ENCODE measurements around the gene SRL. TPM values are rescaled to one million over a fixed set of nuclear protein-coding genes. Genes with fewer than 3 reads are reported as not detected.
"Not testable (repeated sequence)": the region's sequence is repeated elsewhere in the genome, so short reads cannot be mapped to it uniquely, and the experiment has no call there.

Gene SRL
- total RNA-seq, 1 donor = under 0.01 TPM

DNA sequence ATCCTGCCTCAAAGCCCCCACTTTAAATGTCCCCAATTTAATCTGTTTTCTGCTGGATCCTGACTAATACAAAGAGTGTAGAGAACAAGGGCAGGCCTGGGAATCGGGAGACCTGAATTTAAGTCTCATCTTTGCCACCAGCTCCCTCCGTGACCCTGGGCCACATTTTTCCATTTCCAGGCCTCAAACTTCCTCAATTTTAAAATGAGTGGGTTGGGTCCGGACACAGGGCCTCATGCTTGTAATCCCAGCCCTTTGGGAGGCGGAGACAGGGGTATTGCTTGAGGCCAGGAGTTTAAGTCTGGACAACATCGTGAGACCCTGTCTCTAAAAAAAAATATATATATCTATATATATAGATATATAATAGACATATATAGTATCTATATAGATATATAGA is 61.4 kb downstream of the SRL start:
- no peaks in the 10 kb centered on the region for H3K9me3 ChIP-seq (ENCODE audit: low read depth, low read length)
- peaks cover 6% of the 10 kb centered on the region for H3K27me3 ChIP-seq (ENCODE audit: insufficient read depth, low read length)
- H3K4me1 ChIP-seq (ENCODE audit: insufficient read depth, low read length) = peaks cover 27% of the 10 kb centered on the region

DNA sequence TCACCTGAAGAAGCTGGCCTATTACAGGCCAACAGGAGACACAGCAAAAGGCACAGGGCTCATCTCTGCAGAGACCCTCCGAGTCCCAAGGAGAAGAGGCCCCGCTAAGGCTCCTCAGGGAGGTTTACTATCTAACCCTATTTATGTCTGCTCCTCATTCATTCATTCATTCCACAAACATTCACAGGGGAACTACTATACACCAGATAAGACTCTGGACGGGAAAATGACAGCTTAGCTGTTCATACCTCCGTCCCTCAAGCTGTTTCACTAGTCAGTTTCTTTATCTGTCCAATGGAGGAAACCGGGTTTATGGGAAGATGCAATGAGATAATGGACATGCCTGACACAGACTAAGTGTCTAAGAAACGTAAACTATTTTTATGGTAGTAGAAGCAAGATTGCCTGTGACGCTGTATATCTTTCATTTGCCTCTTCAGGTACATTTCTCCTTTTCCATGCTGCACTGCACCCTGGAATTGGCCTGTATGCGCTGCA is 62.1 kb downstream of the SRL start:
- H3K27me3 ChIP-seq (ENCODE audit: insufficient read depth, low read length) = peaks cover 4% of the 10 kb centered on the region
- peaks cover 27% of the 10 kb centered on the region for H3K4me1 ChIP-seq (ENCODE audit: insufficient read depth, low read length)
- H3K9me3 ChIP-seq (ENCODE audit: low read depth, low read length) = no peaks in the 10 kb centered on the region
- H3K4me3 ChIP-seq (ENCODE audit: low read length) = no peak overlapping the region

More for the DNA sequence above, 61.4 kb downstream of the SRL start:
- no peak overlapping the region for H3K4me3 ChIP-seq (ENCODE audit: low read length)

DNA sequence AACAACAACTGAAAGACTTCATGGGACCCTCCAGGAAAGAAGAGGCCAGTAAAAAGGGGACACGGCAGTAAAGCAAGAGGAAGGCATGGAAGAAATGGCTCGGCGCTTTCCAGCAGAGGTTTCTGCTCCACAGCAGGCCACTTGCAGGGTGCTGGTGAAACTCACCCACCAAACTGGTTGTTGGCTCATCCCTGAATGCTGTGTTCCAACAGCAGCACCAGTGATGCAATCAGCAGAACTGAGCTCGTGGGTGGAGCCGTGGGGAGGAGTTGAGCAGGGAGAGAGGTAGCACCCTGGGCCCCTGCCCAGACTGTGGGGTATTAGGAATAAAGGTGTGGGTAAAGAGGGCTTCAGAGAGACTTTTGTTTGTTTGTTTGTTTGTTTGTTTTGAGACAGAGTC is 62.9 kb downstream of the SRL start:
- Histone ChIP-seq H3K4me3 (ENCODE audit: low read length) (no peak overlapping the region), H3K9me3 (ENCODE audit: low read depth, low read length) (no peaks in the 10 kb centered on the region), H3K4me1 (ENCODE audit: insufficient read depth, low read length) (peaks cover 22% of the 10 kb centered on the region), H3K27me3 (ENCODE audit: insufficient read depth, low read length) (peaks cover 3% of the 10 kb centered on the region)

DNA sequence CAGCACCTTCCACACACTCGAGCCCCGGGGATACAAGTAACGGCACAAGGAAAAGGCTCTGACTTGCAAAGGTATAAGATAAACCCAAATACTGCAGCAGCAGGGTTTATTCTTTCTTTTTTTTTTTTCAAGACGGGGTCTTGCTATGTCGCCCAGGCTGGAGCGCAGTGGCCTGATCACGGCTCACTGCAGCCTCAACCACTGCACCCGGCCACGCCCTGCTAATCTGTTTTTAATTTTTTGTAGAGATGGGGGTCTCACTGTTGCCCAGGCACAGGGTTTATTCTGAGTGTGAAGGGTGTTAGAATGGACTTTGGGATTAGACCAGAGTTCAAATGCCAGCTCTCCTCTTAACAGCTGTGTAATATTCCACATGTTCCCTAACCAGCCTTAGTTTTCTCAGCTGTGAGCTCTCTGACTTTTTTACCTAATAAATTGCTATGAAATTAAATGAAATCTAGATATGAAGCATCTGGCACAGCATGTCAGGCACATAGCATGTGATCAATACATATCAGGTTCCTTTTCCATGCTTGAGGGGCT is 63.3 kb downstream of the SRL start:
- peaks cover 3% of the 10 kb centered on the region for H3K27me3 ChIP-seq (ENCODE audit: insufficient read depth, low read length)
- H3K4me3 ChIP-seq (ENCODE audit: low read length) = no peak overlapping the region
- peaks cover 19% of the 10 kb centered on the region for H3K4me1 ChIP-seq (ENCODE audit: insufficient read depth, low read length)
- H3K9me3 ChIP-seq (ENCODE audit: low read depth, low read length) = no peaks in the 10 kb centered on the region

DNA sequence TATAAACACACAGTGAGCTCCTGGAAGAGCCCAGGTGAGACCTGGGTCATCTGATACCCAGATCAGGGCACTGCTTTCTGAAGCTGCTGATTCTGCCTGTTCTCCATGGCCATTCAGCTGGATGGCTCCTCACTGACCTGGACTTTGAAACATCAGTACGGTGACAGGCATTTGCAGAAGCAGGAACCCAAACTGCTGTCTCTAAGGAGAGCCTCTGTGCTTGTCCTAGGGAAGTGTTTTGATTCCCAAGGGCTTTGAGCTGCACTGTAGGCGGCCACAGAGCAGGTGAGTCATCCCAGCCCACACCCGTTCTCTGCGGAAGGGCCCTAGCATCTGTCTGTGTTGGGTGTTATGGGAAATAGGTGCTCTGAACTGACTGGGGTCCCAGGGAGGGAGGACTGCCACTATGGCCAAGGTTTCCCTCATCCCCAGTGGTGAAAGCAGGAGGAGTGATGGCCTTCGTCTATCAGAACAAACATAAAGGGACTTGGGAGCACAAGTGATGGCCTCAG is 64.9 kb downstream of the SRL start:
- H3K27me3 ChIP-seq (ENCODE audit: insufficient read depth, low read length) = peaks cover 3% of the 10 kb centered on the region
- peaks cover 10% of the 10 kb centered on the region for H3K4me1 ChIP-seq (ENCODE audit: insufficient read depth, low read length)
- H3K4me3 ChIP-seq (ENCODE audit: low read length) = no peak overlapping the region
- H3K9me3 ChIP-seq (ENCODE audit: low read depth, low read length) = no peaks in the 10 kb centered on the region

DNA sequence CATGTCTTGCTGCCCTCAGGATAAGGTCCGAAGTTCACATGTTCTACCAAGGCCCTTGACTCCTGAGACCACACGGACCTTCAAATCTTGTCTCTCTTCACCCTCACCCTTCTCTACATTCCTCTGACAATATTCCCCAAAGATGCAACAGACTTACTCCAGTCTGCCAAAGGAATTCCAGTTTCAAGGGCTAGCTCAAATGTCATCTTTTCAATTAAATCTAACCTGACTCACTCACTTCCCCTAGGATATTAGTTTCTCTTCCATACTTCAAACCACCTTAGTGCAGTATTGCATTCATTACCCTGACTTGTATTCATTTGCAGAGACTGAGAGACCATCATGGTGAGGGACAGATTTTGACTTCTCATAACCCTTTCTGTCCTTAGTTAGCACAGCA is 66.0 kb downstream of the SRL start:
- no peak overlapping the region for H3K4me3 ChIP-seq (ENCODE audit: low read length)
- no peaks in the 10 kb centered on the region for H3K27me3 ChIP-seq (ENCODE audit: insufficient read depth, low read length)
- peaks cover 10% of the 10 kb centered on the region for H3K4me1 ChIP-seq (ENCODE audit: insufficient read depth, low read length)
- H3K9me3 ChIP-seq (ENCODE audit: low read depth, low read length) = no peaks in the 10 kb centered on the region

DNA sequence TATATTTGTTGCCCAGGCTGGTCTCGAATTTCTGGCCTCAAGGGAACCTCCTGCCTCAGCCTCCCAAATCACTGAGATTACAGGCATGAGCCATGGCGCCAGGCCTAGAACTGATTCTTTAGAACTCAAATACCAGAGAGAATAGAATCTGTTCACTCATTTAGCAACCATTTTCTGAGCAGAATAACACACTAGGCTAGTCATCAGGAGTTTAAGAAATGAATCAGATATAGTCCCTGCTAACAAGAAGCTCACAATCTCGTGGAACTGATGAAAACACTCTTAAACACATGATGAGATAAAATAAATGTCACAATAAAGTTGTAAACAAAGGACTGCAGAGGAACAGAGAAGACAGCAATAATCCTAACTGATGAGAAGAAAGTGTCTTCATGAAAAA is 69.8 kb downstream of the SRL start:
- H3K9me3 ChIP-seq (ENCODE audit: low read depth, low read length) = no peaks in the 10 kb centered on the region

DNA sequence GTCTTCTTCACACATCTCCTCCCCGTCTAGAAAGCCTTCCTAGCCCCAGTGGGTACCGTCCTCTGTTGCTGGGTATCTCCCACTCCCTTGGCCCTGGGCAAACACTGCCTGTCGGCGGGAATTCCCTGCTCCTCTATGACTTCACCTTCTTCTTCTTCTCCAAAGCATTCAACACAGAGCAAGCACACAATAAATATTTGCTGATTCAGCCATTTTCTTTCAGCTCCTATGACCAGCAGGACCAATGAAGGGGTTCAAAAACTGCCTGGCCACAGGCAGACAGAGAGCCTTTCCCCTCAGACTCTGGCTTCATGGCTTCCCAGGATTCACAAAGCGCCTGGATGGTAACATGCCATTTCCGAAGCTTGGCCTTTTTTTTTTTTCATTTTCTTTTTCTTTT is 72.5 kb downstream of the SRL start:
- H3K4me3 ChIP-seq (ENCODE audit: low read length) = no peak overlapping the region
- H3K4me1 ChIP-seq (ENCODE audit: insufficient read depth, low read length) = no peaks in the 10 kb centered on the region
- no peaks in the 10 kb centered on the region for H3K27me3 ChIP-seq (ENCODE audit: insufficient read depth, low read length)
- no peaks in the 10 kb centered on the region for H3K9me3 ChIP-seq (ENCODE audit: low read depth, low read length)

More for the DNA sequence above, 69.8 kb downstream of the SRL start:
- Histone ChIP-seq H3K4me1 (ENCODE audit: insufficient read depth, low read length) (no peaks in the 10 kb centered on the region), H3K4me3 (ENCODE audit: low read length) (no peak overlapping the region), H3K27me3 (ENCODE audit: insufficient read depth, low read length) (no peaks in the 10 kb centered on the region)

DNA sequence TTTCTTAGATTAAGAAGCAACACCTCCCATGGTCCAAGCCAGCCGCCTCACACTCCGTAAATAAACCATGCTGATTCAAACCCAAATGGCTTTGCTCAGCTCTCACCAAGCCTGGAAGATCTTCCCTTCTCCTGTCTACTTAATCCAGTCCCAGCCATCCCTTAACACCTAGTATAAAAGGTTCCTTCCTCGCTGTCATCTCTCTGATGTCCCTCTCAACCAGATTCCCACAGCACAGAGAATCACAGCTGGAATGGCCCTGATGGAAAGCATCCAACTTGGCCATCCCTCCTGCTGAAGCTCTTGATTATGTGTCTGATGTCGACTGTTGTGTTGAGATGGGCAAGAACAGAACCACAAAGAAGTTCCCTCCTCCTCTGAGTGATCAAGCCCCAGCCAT is 75.1 kb downstream of the SRL start:
- Histone ChIP-seq H3K4me1 (ENCODE audit: insufficient read depth, low read length) (no peaks in the 10 kb centered on the region), H3K4me3 (ENCODE audit: low read length) (no peak overlapping the region), H3K27me3 (ENCODE audit: insufficient read depth, low read length) (no peaks in the 10 kb centered on the region), H3K9me3 (ENCODE audit: low read depth, low read length) (no peaks in the 10 kb centered on the region)

DNA sequence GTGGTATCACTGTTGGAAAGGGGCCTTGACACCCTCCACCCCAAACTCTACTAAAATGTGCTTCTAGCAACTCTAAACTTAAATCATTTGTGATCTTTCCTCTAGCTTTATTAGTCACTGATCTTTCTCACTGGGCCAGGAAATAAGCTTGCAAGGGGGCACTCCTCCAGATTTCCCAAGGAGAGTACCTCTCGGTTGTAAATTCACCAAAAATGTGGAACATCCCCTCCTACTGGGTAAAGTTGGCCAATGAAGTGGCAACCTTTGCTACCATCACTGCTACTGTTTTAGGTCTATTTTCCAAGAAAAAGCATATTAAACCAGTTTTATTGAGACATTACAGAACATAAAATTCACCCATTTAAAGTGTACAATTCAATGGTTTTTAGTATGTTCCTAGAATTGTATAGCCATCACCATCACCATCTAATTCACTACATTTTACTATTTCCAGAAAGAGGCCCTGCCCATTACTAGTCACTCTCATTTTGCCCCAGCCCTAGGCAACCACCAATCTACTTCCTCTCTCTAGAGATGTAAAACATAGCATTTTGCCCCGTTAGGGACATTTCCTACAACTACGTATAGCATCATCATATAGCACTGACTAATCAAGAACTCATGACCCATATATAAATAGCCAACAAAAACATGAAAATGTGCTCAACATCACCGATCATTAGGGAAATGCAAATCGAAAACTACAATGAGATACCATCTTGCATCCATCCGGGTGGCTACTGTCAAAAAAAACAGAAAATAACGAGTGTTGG is 81.0 kb downstream of the SRL start:
- Histone ChIP-seq H3K4me3 (ENCODE audit: low read length) (no peak overlapping the region), H3K4me1 (ENCODE audit: insufficient read depth, low read length) (no peaks in the 10 kb centered on the region), H3K9me3 (ENCODE audit: low read depth, low read length) (no peaks in the 10 kb centered on the region), H3K27me3 (ENCODE audit: insufficient read depth, low read length) (no peaks in the 10 kb centered on the region)

DNA sequence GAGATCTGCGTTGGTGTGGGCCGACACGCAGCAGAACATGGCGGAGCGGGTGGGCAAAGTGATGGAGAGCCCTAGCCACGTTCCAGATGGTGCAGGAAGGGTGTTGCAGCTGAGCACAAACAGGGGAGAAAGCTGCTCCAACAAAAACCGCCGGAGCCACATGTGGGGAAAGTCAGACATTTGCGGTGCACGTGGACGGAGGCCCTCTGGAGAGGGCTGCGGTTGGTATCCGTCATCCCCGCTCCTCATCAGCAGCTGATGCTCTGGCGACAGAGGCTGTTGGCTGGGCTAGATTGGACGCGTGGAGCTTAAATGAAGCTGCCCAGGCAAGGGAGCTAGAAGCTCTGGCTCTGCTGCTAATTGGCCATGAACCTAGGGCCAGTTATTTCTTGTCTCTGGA is 82.2 kb downstream of the SRL start:
- H3K4me3 ChIP-seq (ENCODE audit: low read length) = no peak overlapping the region
- no peaks in the 10 kb centered on the region for H3K27me3 ChIP-seq (ENCODE audit: insufficient read depth, low read length)
- no peaks in the 10 kb centered on the region for H3K4me1 ChIP-seq (ENCODE audit: insufficient read depth, low read length)
- H3K9me3 ChIP-seq (ENCODE audit: low read depth, low read length) = no peaks in the 10 kb centered on the region

DNA sequence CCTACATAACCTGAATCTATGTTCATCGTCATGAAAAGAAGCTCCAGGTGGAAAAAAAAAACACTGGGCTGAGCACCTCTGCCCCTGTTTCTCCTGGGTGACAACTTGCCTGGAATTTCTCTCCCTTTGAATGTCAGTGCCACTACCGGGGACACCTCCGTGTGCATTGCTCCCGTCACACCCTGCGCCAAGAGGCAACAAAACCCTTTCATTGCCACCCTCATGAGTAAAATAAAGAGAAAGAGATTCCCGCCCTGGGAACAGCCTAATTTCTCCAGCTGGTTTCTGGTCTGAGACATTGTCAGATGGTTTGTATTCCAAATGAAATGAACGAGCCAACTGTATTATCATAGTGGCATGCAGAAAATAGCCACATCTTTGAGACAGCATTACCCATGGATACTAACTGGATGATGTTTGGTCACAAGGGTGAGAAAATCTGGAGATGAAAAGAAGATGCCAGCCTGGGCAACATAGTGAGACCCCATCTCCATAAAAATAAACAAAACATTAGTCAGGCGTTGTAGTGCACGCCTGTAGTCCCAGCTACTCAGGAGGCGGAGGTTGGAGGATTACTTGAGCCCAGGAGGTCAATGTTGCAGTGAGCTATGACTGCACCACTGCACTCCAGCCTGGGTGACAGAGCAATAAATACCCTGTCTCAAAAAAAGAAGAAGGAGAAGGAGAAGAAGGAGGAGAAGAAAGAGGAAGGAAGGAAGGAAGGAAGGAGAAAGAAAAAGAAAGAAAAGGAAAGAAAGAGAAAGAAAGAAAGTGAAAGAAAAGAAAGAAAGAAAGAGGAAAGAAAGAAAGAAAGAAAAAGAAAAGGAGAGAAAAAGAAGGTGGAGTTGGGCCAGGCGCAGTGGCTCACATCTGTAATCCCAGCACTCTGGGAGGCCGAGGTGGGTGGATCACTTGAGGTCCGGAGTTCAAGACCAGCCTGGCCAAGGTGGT is 83.5 kb downstream of the SRL start:
- no peaks in the 10 kb centered on the region for H3K4me1 ChIP-seq (ENCODE audit: insufficient read depth, low read length)
- no peaks in the 10 kb centered on the region for H3K9me3 ChIP-seq (ENCODE audit: low read depth, low read length)
- H3K27me3 ChIP-seq (ENCODE audit: insufficient read depth, low read length) = no peaks in the 10 kb centered on the region
- H3K4me3 ChIP-seq (ENCODE audit: low read length) = no peak overlapping the region

DNA sequence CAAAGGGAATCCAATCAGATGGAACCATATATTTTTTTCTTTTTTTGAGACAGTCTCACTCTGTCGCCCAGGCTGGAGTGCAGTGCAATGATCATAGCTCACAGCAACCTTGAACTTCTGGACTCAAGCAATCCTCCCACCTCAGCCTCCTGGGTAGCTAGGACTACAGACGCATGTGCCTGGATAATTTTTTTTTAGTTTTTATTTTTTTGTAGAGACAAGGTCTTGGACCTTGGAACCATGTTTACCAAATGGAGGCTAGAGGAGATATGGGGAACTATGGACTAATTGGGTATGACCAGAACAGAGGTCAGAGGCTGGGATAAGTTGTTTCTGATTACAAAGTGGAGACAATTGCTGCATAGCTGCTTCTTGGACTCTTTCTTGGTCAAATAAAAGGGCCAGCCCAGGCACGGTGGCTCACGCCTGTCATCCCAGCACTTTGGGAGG is 84.5 kb downstream of the SRL start:
- Histone ChIP-seq H3K27me3 (ENCODE audit: insufficient read depth, low read length) (no peaks in the 10 kb centered on the region), H3K4me3 (ENCODE audit: low read length) (no peak overlapping the region), H3K9me3 (ENCODE audit: low read depth, low read length) (no peaks in the 10 kb centered on the region)

DNA sequence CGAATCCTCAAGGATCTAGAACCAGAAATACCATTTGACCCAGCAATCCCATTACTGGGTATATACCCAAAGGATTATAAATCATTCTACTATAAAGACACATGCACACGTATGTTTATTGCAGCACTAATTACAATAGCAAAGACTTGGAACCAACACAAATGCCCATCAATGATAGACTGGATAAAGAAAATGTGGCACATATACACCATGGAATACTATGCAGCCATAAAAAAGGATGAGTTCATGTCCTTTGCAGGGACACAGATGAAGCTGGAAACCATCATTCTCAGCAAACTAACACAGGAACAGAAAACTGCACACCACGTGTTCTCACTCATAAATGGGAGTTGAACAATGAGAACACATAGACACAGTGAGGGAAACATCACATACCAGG is 85.4 kb downstream of the SRL start:
- H3K27me3 ChIP-seq (ENCODE audit: insufficient read depth, low read length); H3K9me3 ChIP-seq (ENCODE audit: low read depth, low read length); H3K4me1 ChIP-seq (ENCODE audit: insufficient read depth, low read length); H3K4me3 ChIP-seq (ENCODE audit: low read length): not testable (repeated sequence)

More for the DNA sequence above, 84.5 kb downstream of the SRL start:
- no peaks in the 10 kb centered on the region for H3K4me1 ChIP-seq (ENCODE audit: insufficient read depth, low read length)

DNA sequence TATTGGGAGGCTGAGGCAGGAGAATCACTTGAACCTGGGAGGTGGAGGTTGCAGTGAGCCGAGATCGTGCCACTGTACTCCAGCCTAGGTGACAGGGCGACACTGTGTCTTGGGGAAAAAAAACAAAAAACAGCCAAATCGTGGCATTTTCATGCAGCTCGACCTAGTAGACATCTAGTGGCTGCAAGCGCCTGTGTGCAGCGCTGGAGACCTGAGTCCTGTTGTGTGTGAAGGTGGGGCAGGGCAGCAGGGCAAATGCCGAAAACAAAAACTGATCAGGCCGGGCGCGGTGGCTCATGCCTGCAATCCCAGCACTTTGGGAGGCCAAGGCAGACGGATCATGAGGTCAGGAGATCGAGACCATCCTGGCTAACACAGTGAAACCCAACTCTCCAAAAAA is 88.5 kb downstream of the SRL start:
- not testable (repeated sequence) for H3K27me3 ChIP-seq (ENCODE audit: insufficient read depth, low read length)

More for the DNA sequence above, 88.5 kb downstream of the SRL start:
- H3K9me3 ChIP-seq (ENCODE audit: low read depth, low read length); H3K4me3 ChIP-seq (ENCODE audit: low read length); H3K4me1 ChIP-seq (ENCODE audit: insufficient read depth, low read length): not testable (repeated sequence)
